ENCODE results near the gene GTPBP4. TPM values are rescaled to one million over a fixed set of nuclear protein-coding genes. Genes with fewer than 3 reads are reported as not detected.

Gene GTPBP4
- total RNA-seq, 1 donor from 2014 or later = 9.0 TPM

DNA sequence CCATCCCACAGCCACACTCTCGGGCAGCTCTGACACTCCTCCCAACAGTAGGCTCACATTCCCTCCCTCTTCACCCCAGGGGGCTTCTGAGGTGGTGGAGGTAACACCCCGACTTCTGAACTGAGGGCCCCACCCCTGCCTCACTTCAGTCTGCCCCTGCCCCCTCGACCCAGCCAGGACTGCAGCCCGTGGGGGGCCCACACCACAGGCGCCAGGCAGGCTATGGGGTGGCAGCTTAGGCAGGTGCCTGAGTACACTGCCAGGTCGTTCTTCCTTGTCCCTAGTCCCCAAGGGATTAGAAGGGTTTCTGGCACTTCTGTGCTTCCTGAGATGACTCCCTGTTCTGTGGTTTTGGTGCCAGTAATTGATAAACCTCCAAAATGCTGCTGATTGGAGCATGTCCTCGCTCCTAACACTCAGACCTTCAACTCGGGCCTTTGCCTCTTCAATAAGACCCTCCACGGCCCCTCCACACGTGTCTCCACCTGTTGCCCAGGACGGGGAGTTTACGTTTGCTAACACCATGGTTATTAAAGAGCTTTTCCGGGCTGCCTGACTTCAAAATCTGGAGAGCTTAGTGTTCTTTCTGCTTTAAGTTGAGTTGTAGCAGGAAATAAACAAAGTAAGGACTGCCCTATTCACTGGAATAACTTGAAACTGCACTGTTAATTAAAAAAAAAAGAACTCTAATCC lies 33.0 kb upstream of the GTPBP4 start:
- H3K9me3 ChIP-seq = no peaks in the 10 kb centered on the region
- intact Hi-C loops (cut with DNase I) = no loop called here
- TF ChIP-seq, protein P1, sequence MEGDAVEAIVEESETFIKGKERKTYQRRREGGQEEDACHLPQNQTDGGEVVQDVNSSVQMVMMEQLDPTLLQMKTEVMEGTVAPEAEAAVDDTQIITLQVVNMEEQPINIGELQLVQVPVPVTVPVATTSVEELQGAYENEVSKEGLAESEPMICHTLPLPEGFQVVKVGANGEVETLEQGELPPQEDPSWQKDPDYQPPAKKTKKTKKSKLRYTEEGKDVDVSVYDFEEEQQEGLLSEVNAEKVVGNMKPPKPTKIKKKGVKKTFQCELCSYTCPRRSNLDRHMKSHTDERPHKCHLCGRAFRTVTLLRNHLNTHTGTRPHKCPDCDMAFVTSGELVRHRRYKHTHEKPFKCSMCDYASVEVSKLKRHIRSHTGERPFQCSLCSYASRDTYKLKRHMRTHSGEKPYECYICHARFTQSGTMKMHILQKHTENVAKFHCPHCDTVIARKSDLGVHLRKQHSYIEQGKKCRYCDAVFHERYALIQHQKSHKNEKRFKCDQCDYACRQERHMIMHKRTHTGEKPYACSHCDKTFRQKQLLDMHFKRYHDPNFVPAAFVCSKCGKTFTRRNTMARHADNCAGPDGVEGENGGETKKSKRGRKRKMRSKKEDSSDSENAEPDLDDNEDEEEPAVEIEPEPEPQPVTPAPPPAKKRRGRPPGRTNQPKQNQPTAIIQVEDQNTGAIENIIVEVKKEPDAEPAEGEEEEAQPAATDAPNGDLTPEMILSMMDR (IDR thresholded peaks at IDR 0.05) = no peak
- no peak overlapping the region for H3K4me3 ChIP-seq
- H3K4me1 ChIP-seq = no peaks in the 10 kb centered on the region
- H3K27ac ChIP-seq = no peak overlapping the region
- no peaks in the 10 kb centered on the region for H3K36me3 ChIP-seq
- DNase-seq (ENCODE audit: low spot score in 2 of 2) = no peak
- H3K27me3 ChIP-seq = no peaks in the 10 kb centered on the region

DNA sequence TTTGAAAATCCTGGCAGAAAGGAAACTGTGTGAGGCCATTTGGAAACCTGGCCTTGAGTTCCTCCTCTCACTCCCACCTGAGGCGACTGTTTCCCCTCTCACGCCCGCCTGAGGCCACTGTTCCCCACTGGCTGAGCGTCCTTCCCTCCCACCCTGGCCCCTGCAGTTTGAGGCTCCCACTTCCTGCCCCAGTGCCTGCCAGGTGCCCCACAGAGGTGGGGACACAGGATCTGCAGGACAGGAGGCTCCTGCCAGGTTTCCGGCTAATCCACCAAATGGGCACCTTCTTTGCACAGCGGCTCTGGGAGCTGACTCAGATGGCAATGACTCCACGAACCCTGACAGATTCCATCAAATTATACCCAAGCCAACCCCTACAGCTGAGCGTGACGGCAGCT lies 32.4 kb upstream of the GTPBP4 start:
- Histone ChIP-seq H3K27me3 (no peaks in the 10 kb centered on the region), H3K36me3 (no peaks in the 10 kb centered on the region), H3K9me3 (no peaks in the 10 kb centered on the region), H3K27ac (no peak overlapping the region), H3K4me1 (no peaks in the 10 kb centered on the region), H3K4me3 (no peak overlapping the region)
- intact Hi-C loops (cut with DNase I) = no loop called here
- TF ChIP-seq, protein P1 (IDR thresholded peaks at IDR 0.05) = no peak
- DNase-seq (ENCODE audit: low spot score in 2 of 2) = no peak

DNA sequence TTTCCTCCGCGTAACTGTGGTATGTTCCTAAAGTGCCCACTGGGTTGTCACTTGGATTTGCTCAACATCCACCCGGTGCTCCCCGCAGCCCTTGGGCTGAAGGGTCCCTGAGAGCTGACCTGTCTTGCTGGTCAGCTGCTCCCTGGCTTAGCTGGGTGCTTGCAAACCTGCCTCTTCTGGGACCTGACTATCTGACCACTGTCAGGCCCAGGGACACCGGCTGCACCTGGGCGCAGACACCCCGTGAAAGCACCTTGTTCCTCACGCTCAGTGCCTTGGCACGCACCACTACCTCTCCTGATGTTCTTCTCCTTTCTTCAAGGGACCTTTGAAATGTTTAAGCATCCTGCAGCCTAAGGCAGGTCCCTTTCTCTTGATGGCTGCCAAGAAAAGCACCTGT lies 30.1 kb upstream of the GTPBP4 start:
- Histone ChIP-seq H3K36me3 (no peaks in the 10 kb centered on the region), H3K9me3 (no peaks in the 10 kb centered on the region), H3K4me1 (no peaks in the 10 kb centered on the region), H3K4me3 (no peak overlapping the region), H3K27me3 (no peaks in the 10 kb centered on the region), H3K27ac (no peak overlapping the region)
- DNase-seq (ENCODE audit: low spot score in 2 of 2) = no peak
- intact Hi-C loops (cut with DNase I) = no loop called here
- TF ChIP-seq, protein P1 (IDR thresholded peaks at IDR 0.05) = no peak

DNA sequence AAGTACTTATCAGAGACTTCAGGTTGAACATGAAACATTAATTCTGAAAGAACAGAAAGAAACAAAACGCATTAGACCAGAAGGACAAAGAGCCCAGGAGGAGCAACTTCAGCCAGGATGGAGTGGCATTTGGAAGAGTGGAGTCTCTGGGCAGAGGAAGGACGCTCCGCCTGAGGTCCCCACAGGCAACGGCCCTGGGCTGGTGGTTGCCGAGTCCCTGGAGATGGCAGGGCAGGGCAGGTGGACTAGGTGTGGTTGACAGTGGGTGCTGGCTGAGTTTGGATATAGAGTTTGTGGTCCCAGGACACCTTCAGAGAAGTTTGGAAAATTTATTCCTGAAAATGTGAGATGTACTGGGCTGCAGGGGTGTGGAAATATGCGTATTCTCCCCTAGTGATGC lies 29.4 kb upstream of the GTPBP4 start:
- DNase-seq (ENCODE audit: low spot score in 2 of 2) = no peak
- Histone ChIP-seq H3K4me1 (no peaks in the 10 kb centered on the region), H3K9me3 (no peaks in the 10 kb centered on the region), H3K4me3 (no peak overlapping the region), H3K36me3 (no peaks in the 10 kb centered on the region), H3K27me3 (no peaks in the 10 kb centered on the region), H3K27ac (no peak overlapping the region)
- intact Hi-C loops (cut with DNase I) = no loop called here
- TF ChIP-seq, protein P1 (IDR thresholded peaks at IDR 0.05) = no peak

DNA sequence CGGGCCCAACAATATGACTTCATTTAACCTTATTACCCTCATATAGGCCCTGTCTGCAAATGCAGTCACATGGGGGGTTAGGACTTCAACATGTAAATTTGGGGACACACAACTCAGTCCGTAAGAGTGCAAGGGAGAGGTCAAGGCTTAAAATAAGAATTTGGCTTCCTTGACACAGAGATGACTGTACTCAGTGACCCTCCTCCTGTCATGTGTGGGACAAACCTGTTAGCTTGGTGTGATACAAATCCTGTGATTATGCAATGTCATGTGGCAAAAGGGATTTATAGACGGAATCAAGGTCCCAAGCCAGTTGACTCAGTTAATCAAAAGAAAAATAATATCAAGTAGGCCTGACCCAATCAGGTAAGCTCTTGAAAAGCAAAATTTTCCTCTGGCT lies 25.9 kb upstream of the GTPBP4 start:
- no peaks in the 10 kb centered on the region for H3K27me3 ChIP-seq
- intact Hi-C loops (cut with DNase I) = no loop called here
- H3K4me3 ChIP-seq = no peak overlapping the region
- H3K36me3 ChIP-seq = no peaks in the 10 kb centered on the region
- H3K9me3 ChIP-seq = no peaks in the 10 kb centered on the region
- no peak for DNase-seq (ENCODE audit: low spot score in 2 of 2)
- no peaks in the 10 kb centered on the region for H3K4me1 ChIP-seq
- H3K27ac ChIP-seq = no peak overlapping the region
- TF ChIP-seq, protein P1 (IDR thresholded peaks at IDR 0.05) = no peak

DNA sequence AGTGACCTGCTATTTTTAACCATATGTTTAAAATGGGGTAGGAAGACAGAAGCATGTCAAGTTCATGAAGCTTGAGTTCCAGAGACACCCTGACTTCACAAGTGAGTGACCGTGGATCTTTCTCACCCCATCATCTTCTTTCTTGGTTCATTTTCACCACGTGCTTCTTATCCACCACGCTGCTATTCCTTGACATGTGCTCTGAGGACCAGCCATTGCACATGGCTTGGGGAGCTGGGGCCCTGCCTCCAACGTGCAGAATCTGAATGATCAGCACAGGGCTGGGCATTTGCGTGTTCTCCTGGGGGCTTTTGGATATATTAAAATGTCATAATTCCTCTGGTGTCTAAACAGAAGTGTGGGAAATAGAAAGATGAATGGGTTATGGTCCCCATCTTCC lies 25.0 kb upstream of the GTPBP4 start:
- DNase-seq (ENCODE audit: low spot score in 2 of 2) = no peak
- Histone ChIP-seq H3K9me3 (no peaks in the 10 kb centered on the region), H3K4me3 (no peak overlapping the region), H3K27me3 (no peaks in the 10 kb centered on the region), H3K36me3 (no peaks in the 10 kb centered on the region), H3K4me1 (no peaks in the 10 kb centered on the region), H3K27ac (no peak overlapping the region)
- TF ChIP-seq, protein P1 (IDR thresholded peaks at IDR 0.05) = no peak
- intact Hi-C loops (cut with DNase I) = no loop called here

All from ascending aorta (tissue), 2 donors.